Skeletal muscle tissue (tissue), 4 donors: ENCODE results near the gene UNC79. TPM values are rescaled to one million over a fixed set of nuclear protein-coding genes. Genes with fewer than 3 reads are reported as not detected.
"Not testable (repeated sequence)": the region's sequence is repeated elsewhere in the genome, so short reads cannot be mapped to it uniquely, and the experiment has no call there.

Experiments used
- H3K27ac ChIP-seq: one replicate; pipeline ENCODE4 v1.7.0; 2013; ENCODE audit warnings: mild to moderate bottlenecking, low read depth, low read length, inconsistent platforms
- H3K27me3 ChIP-seq, 3 donors: one replicate each; pipeline ENCODE4 v1.7.0; 2013; ENCODE audit warnings: low read length in 3 of 3; ENCODE audit not compliant: control insufficient read depth in 3 of 3, insufficient read depth in 3 of 3
- H3K36me3 ChIP-seq, 3 donors: one replicate each; pipeline ENCODE4 v1.7.0; 2013; ENCODE audit warnings: low read length in 3 of 3; ENCODE audit not compliant: control insufficient read depth in 3 of 3, insufficient read depth in 3 of 3
- H3K4me1 ChIP-seq, 3 donors: one replicate each; pipeline ENCODE4 v1.7.0; 2013; ENCODE audit warnings: low read length in 3 of 3, mild to moderate bottlenecking in 3 of 3; ENCODE audit not compliant: control insufficient read depth in 3 of 3, insufficient read depth in 3 of 3
- H3K4me3 ChIP-seq, 3 donors: one replicate each; pipeline ENCODE4 v1.7.0; 2013; ENCODE audit warnings: low read length in 3 of 3
- H3K9ac ChIP-seq, 3 donors: one replicate each; pipeline ENCODE4 v1.7.0; 2013; ENCODE audit warnings: low read length in 3 of 3, mild to moderate bottlenecking in 3 of 3, moderate library complexity in 2 of 3, low read depth in 1 of 3
- H3K9me3 ChIP-seq, 3 donors: one replicate each; pipeline ENCODE4 v1.7.0; 2013; ENCODE audit warnings: low read length in 3 of 3; ENCODE audit not compliant: control insufficient read depth in 3 of 3
- total RNA-seq: library from RNA; depleted of rRNA; stranded (reverse); fragments of >200 nt; gene quantifications from one replicate; pipeline ENCODE4 v1.2.3, GENCODE V29; 2014
- donor health status: Osteomylitis.

UNC79 gene
- total RNA-seq, 1 donor from 2014 or later, result under 0.01 TPM

GRCh38 chr14:93525216-93525615, 94.5 kb downstream of the UNC79 start:
- not testable (repeated sequence) for H3K9me3 ChIP-seq, H3K9ac ChIP-seq, H3K27me3 ChIP-seq, H3K27ac ChIP-seq, H3K4me1 ChIP-seq, H3K4me3 ChIP-seq, H3K36me3 ChIP-seq

GRCh38 chr14:93525696-93526451, 95.1 kb downstream of the UNC79 start:
- no peaks in the 10 kb centered on the region for H3K4me1 ChIP-seq
- H3K9me3 ChIP-seq, result peaks cover 0 to 2% (median 0%) of the 10 kb centered on the region in 3 donors
- no peak overlapping the region for H3K27ac ChIP-seq
- no peaks in the 10 kb centered on the region for H3K36me3 ChIP-seq
- no peak overlapping the region for H3K9ac ChIP-seq
- no peaks in the 10 kb centered on the region for H3K27me3 ChIP-seq
- H3K4me3 ChIP-seq, result no peak overlapping the region

GRCh38 chr14:93527203-93527607, 96.5 kb downstream of the UNC79 start:
- Histone ChIP-seq H3K36me3 (no peaks in the 10 kb centered on the region), H3K4me1 (no peaks in the 10 kb centered on the region), H3K27me3 (no peaks in the 10 kb centered on the region), H3K9me3 (no peaks in the 10 kb centered on the region), H3K27ac (no peak overlapping the region), H3K4me3 (no peak overlapping the region), H3K9ac (no peak overlapping the region)

GRCh38 chr14:93528884-93529558, 98.3 kb downstream of the UNC79 start:
- Histone ChIP-seq H3K4me3 (no peak overlapping the region), H3K9ac (no peak overlapping the region), H3K27me3 (no peaks in the 10 kb centered on the region), H3K9me3 (no peaks in the 10 kb centered on the region), H3K36me3 (no peaks in the 10 kb centered on the region), H3K27ac (no peak overlapping the region), H3K4me1 (no peaks in the 10 kb centered on the region)

GRCh38 chr14:93531644-93532043, 100.9 kb downstream of the UNC79 start:
- no peak overlapping the region for H3K4me3 ChIP-seq
- no peaks in the 10 kb centered on the region for H3K9me3 ChIP-seq
- H3K4me1 ChIP-seq, result no peaks in the 10 kb centered on the region
- no peaks in the 10 kb centered on the region for H3K27me3 ChIP-seq
- no peaks in the 10 kb centered on the region for H3K36me3 ChIP-seq
- no peak overlapping the region for H3K9ac ChIP-seq
- H3K27ac ChIP-seq, result no peak overlapping the region

- no peaks in the 10 kb centered on the region for H3K27me3 ChIP-seq
- no peaks in the 10 kb centered on the region for H3K4me1 ChIP-seq
- H3K27ac ChIP-seq, result no peak overlapping the region
Measured at GRCh38 chr14:93532541-93532940, 101.8 kb downstream of the UNC79 start.

GRCh38 chr14:93533437-93533836, 102.7 kb downstream of the UNC79 start:
- Histone ChIP-seq H3K36me3 (no peaks in the 10 kb centered on the region), H3K9ac (no peak overlapping the region), H3K4me1 (no peaks in the 10 kb centered on the region), H3K9me3 (no peaks in the 10 kb centered on the region), H3K27ac (no peak overlapping the region), H3K27me3 (no peaks in the 10 kb centered on the region), H3K4me3 (no peak overlapping the region)

More at GRCh38 chr14:93532541-93532940, 101.8 kb downstream of the UNC79 start:
- Histone ChIP-seq H3K4me3 (no peak overlapping the region), H3K36me3 (no peaks in the 10 kb centered on the region), H3K9me3 (no peaks in the 10 kb centered on the region), H3K9ac (no peak overlapping the region)

- H3K9ac ChIP-seq, result no peak overlapping the region
- no peaks in the 10 kb centered on the region for H3K27me3 ChIP-seq
- no peaks in the 10 kb centered on the region for H3K4me1 ChIP-seq
- no peaks in the 10 kb centered on the region for H3K36me3 ChIP-seq
- no peaks in the 10 kb centered on the region for H3K9me3 ChIP-seq
- H3K27ac ChIP-seq, result no peak overlapping the region
- no peak overlapping the region for H3K4me3 ChIP-seq
Measured at GRCh38 chr14:93533842-93534241, 103.1 kb downstream of the UNC79 start.

- Histone ChIP-seq H3K4me3 (no peak overlapping the region), H3K9me3 (no peaks in the 10 kb centered on the region), H3K36me3 (no peaks in the 10 kb centered on the region), H3K27ac (no peak overlapping the region), H3K27me3 (no peaks in the 10 kb centered on the region), H3K4me1 (no peaks in the 10 kb centered on the region), H3K9ac (no peak overlapping the region)
Measured at GRCh38 chr14:93535537-93535936, 104.8 kb downstream of the UNC79 start.

GRCh38 chr14:93536945-93537344, 106.2 kb downstream of the UNC79 start:
- Histone ChIP-seq H3K4me1 (no peaks in the 10 kb centered on the region), H3K9me3 (no peaks in the 10 kb centered on the region), H3K9ac (no peak overlapping the region), H3K36me3 (no peaks in the 10 kb centered on the region), H3K4me3 (no peak overlapping the region), H3K27me3 (no peaks in the 10 kb centered on the region), H3K27ac (no peak overlapping the region)
